ENCODE measurements around the gene SETD5. TPM values are rescaled to one million over a fixed set of nuclear protein-coding genes. Genes with fewer than 3 reads are reported as not detected.

Gene SETD5
- total and polyA plus RNA-seq, 9 donors: 30.8 to 140 (median 97.6) TPM

GRCh38 chr3:9441501-9442221 is 44.2 kb downstream of the SETD5 start:
- H3K27me3 ChIP-seq: no peaks in the 10 kb centered on the region
- intact Hi-C loops (cut with DNase I): loop anchor here in 1 of 4 donors (10.0 kb wide), 1 partner anchor 87 kb away; no protein-coding TSS in a partner anchor
- no peak overlapping the region for H3K27ac ChIP-seq
- 80 to 89% (median 84%) methylated on average over 11 of the region's 11 CpGs for WGBS, 3 donors
- no peak overlapping the region for H3K4me3 ChIP-seq
- no peaks in the 10 kb centered on the region for H3K9me3 ChIP-seq
- no peak for TF ChIP-seq EP300 (IDR thresholded peaks at IDR 0.05)
- no peak for TF ChIP-seq CTCF (IDR thresholded peaks at IDR 0.05)
- TF ChIP-seq POLR2A (IDR thresholded peaks at IDR 0.05): no peak
- peaks cover 3% of the 10 kb centered on the region for H3K36me3 ChIP-seq
- no peaks in the 10 kb centered on the region for H3K4me1 ChIP-seq (ENCODE audit: insufficient read depth)
- DNase-seq: no peak

GRCh38 chr3:9448071-9448470 is 50.7 kb downstream of the SETD5 start:
- Histone ChIP-seq H3K27ac (no peak overlapping the region), H3K4me1 (ENCODE audit: insufficient read depth) (no peaks in the 10 kb centered on the region), H3K36me3 (no peaks in the 10 kb centered on the region), H3K4me3 (no peak overlapping the region), H3K27me3 (no peaks in the 10 kb centered on the region), H3K9me3 (no peaks in the 10 kb centered on the region)
- 76 to 79% (median 76%) methylated on average over 4 of the region's 4 CpGs for WGBS, 3 donors
- DNase-seq: no peak
- TF ChIP-seq CTCF (IDR thresholded peaks at IDR 0.05) (no peak), POLR2A (IDR thresholded peaks at IDR 0.05) (no peak), EP300 (IDR thresholded peaks at IDR 0.05) (no peak)
- intact Hi-C loops (cut with DNase I): loop anchor here in 2 of 4 donors (5.0 to 10.0 kb wide), 2 partner anchors 93 to 964 kb away; no protein-coding TSS in a partner anchor

GRCh38 chr3:9448643-9449042 is 51.2 kb downstream of the SETD5 start:
- no peaks in the 10 kb centered on the region for H3K27me3 ChIP-seq
- no peak overlapping the region for H3K27ac ChIP-seq
- no peaks in the 10 kb centered on the region for H3K4me1 ChIP-seq (ENCODE audit: insufficient read depth)
- H3K9me3 ChIP-seq: no peaks in the 10 kb centered on the region
- WGBS, 3 donors: 77 to 92% (median 91%) methylated on average over 1 of the region's 1 CpG
- DNase-seq: no peak
- H3K36me3 ChIP-seq: no peaks in the 10 kb centered on the region
- intact Hi-C loops (cut with DNase I): loop anchor here in 2 of 4 donors (5.0 to 10.0 kb wide), 2 partner anchors 94 to 964 kb away; no protein-coding TSS in a partner anchor
- TF ChIP-seq EP300 (IDR thresholded peaks at IDR 0.05) (no peak), POLR2A (IDR thresholded peaks at IDR 0.05) (no peak), CTCF (IDR thresholded peaks at IDR 0.05) (no peak)
- no peak overlapping the region for H3K4me3 ChIP-seq

GRCh38 chr3:9450126-9450525 is 52.7 kb downstream of the SETD5 start:
- intact Hi-C loops (cut with DNase I): no loop called here
- H3K9me3 ChIP-seq: no peaks in the 10 kb centered on the region
- H3K27me3 ChIP-seq: no peaks in the 10 kb centered on the region
- TF ChIP-seq CTCF (IDR thresholded peaks at IDR 0.05): no peak
- no peak for TF ChIP-seq POLR2A (IDR thresholded peaks at IDR 0.05)
- TF ChIP-seq EP300 (IDR thresholded peaks at IDR 0.05): no peak
- no peaks in the 10 kb centered on the region for H3K36me3 ChIP-seq
- H3K4me3 ChIP-seq: no peak overlapping the region
- WGBS, 3 donors: 81 to 90% (median 86%) methylated on average over 1 of the region's 1 CpG
- no peak for DNase-seq
- H3K27ac ChIP-seq: no peak overlapping the region
- H3K4me1 ChIP-seq (ENCODE audit: insufficient read depth): no peaks in the 10 kb centered on the region
